A673 (cell line): ENCODE data around the gene NEB. TPM values are rescaled to one million over a fixed set of nuclear protein-coding genes. Genes with fewer than 3 reads are reported as not detected.
A peak's percentile ranks its signal among the peaks of the same experiment; 100 is the strongest.

Experiments used
- BruUV-seq: library from RNA; stranded (reverse); fragments of 400-500 nt; replicated peaks from 2 replicates; lab custom pipeline; 2021; lab: Mats Ljungman, UMichigan
- CTCF ChIA-PET: fragments of 300-600 bp; sonication (Branson Sonifier 250); formaldehyde crosslinking; loops from one replicate; lab custom pipeline; 2022; ENCODE audit warnings: antibody characterized with exemption; lab: Charles Lee
- POLR2A ChIA-PET: fragments of 300-600 bp; sonication (Branson Sonifier 250); formaldehyde crosslinking; loops from one replicate; lab custom pipeline; 2022; ENCODE audit warnings: antibody characterized with exemption; ENCODE audit not compliant: low non-redundant PET; lab: Charles Lee
- DNase-seq: peaks from one replicate; pipeline ENCODE4 v3.0.0-alpha.2; 2015; ENCODE audit warnings: low spot score
- H3K27ac ChIP-seq: fragments of 200-600 bp; sonication (generic); 2 replicates; pipeline ENCODE4 v1.5.1; 2016; ENCODE audit warnings: mixed run types, low read depth, mild to moderate bottlenecking, mixed read lengths, antibody characterized with exemption, low read length; ENCODE audit not compliant: poor library complexity, severe bottlenecking
- H3K27me3 ChIP-seq: fragments of 200-600 bp; sonication (generic); replicated peaks from 2 replicates; pipeline ENCODE4 v1.6.1; 2017; ENCODE audit warnings: mixed run types, low read depth, mild to moderate bottlenecking, mixed read lengths, antibody characterized with exemption, low read length; ENCODE audit not compliant: insufficient read depth, poor library complexity
- H3K36me3 ChIP-seq: fragments of 200-600 bp; sonication (generic); 2 replicates; pipeline ENCODE4 v1.6.1; 2016; ENCODE audit warnings: mixed run types, mild to moderate bottlenecking, mixed read lengths, antibody characterized with exemption, low read length; ENCODE audit not compliant: insufficient read depth, poor library complexity, severe bottlenecking
- H3K4me1 ChIP-seq: fragments of 200-600 bp; sonication (generic); 2 replicates; pipeline ENCODE4 v1.6.1; 2017; ENCODE audit warnings: mixed run types, mild to moderate bottlenecking, mixed read lengths, antibody characterized with exemption, low read length; ENCODE audit not compliant: insufficient read depth, poor library complexity, severe bottlenecking
- H3K4me3 ChIP-seq: fragments of 200-600 bp; sonication (generic); 2 replicates; pipeline ENCODE4 v1.5.1; 2016; ENCODE audit warnings: low read depth, mixed run types, mild to moderate bottlenecking, mixed read lengths, low read length; ENCODE audit not compliant: poor library complexity, severe bottlenecking
- H3K9me3 ChIP-seq: fragments of 200-600 bp; sonication (generic); 2 replicates; pipeline ENCODE4 v1.6.1; 2016; ENCODE audit warnings: mixed run types, low read depth, mild to moderate bottlenecking, mixed read lengths, antibody characterized with exemption, low read length; ENCODE audit not compliant: poor library complexity, severe bottlenecking
- EZH2 ChIP-seq: fragments of 200-600 bp; sonication (generic); IDR thresholded peaks from 2 replicates; pipeline ENCODE4 v1.6.1; 2017; ENCODE audit warnings: borderline replicate concordance, low read depth, mild to moderate bottlenecking, mixed read lengths, antibody characterized with exemption, low read length; ENCODE audit not compliant: poor library complexity, severe bottlenecking
- intact Hi-C: fragments of 100-400 bp; cut with micrococcal nuclease; formaldehyde crosslinking; loops from one replicate; pipeline ENCODE4 v1.10.0; 2022; ENCODE audit not compliant: unreplicated experiment
- total RNA-seq: library from RNA; stranded (reverse); gene quantifications from 2 replicates; pipeline ENCODE4 v1.2.3, GENCODE V29; 2021
- TF ChIP-seq, protein P1 (sequence below): fragments of 300-800, 200-600 bp; sonication (generic); conservative IDR thresholded peaks from 2 replicates; pipeline ENCODE4 v1.5.1; 2017; ENCODE audit warnings: low read depth, mild to moderate bottlenecking, antibody characterized with exemption, low read length, moderate library complexity, mixed read lengths

NEB gene
- total RNA-seq, 1 experiment from 2014 or later = 7.0 TPM

DNA sequence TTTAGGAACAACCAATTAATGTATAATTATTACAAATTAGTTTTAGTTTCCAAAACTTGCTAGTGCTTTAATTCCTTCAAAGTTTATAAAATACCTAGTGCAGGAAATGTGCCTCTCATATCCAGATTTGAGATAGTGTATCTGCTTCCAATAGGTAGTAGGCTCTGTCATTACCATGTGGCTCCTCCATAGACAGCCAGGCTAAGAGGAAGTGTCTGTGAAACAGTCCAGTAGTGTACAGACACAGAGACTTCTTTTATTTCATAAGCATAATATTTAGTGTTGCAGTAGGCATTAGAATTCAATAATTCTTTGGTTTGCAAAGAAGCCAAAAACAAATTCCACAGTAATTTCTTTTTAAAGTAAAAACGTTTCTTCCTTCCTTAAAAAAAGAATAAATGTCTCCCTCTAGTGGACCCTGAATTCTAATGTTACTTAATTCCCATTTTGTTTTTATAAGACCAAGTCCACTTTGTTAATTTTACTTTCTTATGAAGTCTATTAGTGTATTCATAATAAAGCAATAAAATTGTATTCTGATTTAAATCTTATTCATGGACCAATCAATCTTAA is 101.2 kb downstream of the NEB start:
- Histone ChIP-seq H3K36me3 (no peaks in the 10 kb centered on the region), H3K4me3 (no peak overlapping the region), H3K27ac (no peak overlapping the region), H3K27me3 (no peaks in the 10 kb centered on the region), H3K9me3 (no peaks in the 10 kb centered on the region), H3K4me1 (peaks cover 15% of the 10 kb centered on the region)
- TF ChIP-seq, protein P1, sequence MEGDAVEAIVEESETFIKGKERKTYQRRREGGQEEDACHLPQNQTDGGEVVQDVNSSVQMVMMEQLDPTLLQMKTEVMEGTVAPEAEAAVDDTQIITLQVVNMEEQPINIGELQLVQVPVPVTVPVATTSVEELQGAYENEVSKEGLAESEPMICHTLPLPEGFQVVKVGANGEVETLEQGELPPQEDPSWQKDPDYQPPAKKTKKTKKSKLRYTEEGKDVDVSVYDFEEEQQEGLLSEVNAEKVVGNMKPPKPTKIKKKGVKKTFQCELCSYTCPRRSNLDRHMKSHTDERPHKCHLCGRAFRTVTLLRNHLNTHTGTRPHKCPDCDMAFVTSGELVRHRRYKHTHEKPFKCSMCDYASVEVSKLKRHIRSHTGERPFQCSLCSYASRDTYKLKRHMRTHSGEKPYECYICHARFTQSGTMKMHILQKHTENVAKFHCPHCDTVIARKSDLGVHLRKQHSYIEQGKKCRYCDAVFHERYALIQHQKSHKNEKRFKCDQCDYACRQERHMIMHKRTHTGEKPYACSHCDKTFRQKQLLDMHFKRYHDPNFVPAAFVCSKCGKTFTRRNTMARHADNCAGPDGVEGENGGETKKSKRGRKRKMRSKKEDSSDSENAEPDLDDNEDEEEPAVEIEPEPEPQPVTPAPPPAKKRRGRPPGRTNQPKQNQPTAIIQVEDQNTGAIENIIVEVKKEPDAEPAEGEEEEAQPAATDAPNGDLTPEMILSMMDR = peak; percentile 63
- TF ChIP-seq EZH2 = no peak
- CTCF ChIA-PET = no interaction called here
- intact Hi-C loops = no loop called here
- peak; percentile 54 for DNase-seq
- BruUV-seq = no TSS peak
- POLR2A ChIA-PET = no interaction called here

DNA sequence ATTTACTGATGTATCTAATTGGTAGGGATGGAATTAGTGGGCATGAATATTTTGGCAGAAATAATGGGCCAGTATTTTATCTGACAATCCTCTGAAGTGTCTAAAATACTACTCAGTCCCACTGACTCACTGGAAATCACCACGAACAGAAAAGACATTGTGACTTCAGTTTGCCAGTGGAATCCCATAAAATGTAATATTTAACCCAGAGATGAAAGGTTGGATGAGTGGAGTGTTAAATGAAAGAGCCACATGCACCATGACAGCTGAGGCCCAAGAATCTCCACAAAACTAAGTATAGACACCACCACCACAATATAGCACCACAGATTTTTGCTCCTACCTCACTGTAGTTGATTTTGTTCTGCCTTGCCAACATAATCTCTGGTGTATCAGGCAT is 103.9 kb downstream of the NEB start:
- no TSS peak for BruUV-seq
- no peak for TF ChIP-seq EZH2
- TF ChIP-seq, protein P1 = no peak
- intact Hi-C loops = no loop called here
- Histone ChIP-seq H3K9me3 (no peaks in the 10 kb centered on the region), H3K27me3 (no peaks in the 10 kb centered on the region), H3K4me3 (no peak overlapping the region), H3K36me3 (no peaks in the 10 kb centered on the region), H3K27ac (no peak overlapping the region), H3K4me1 (no peaks in the 10 kb centered on the region)
- DNase-seq = no peak
- POLR2A ChIA-PET = no interaction called here
- CTCF ChIA-PET = no interaction called here

DNA sequence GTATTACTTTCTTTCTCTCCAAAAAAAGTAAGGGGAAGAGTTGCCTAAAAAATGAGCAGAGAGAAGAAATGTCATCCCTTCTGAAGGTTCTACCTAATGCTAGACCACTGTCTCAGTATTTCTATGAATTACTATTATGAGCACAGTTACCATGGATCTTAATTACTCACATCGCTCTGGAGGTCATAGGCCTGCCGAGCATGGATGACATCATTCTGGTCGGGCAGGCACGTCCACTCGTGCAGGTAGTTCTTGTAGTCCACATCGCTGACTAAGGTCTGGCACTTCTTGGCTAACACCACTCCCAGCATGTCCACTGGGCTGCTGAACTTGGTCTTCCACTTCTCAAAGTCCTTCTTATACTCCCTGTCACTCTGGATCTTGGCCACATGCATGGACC is 106.9 kb downstream of the NEB start:
- TF ChIP-seq, protein P1 = no peak
- no peak for TF ChIP-seq EZH2
- BruUV-seq = no TSS peak
- ChIA-PET POLR2A (no interaction called here), CTCF (no interaction called here)
- intact Hi-C loops = no loop called here
- no peaks in the 10 kb centered on the region for H3K9me3 ChIP-seq
- H3K27me3 ChIP-seq = no peaks in the 10 kb centered on the region
- no peak for DNase-seq
- H3K36me3 ChIP-seq = no peaks in the 10 kb centered on the region
- peaks cover 13% of the 10 kb centered on the region for H3K4me1 ChIP-seq
- H3K4me3 ChIP-seq = no peak overlapping the region
- no peak overlapping the region for H3K27ac ChIP-seq
